IMR-90 (cell line): ENCODE results near the gene ALOX12. TPM values are rescaled to one million over a fixed set of nuclear protein-coding genes. Genes with fewer than 3 reads are reported as not detected.

Source experiments
- ATAC-seq: fragments of 200-7000 bp; cut with Tn5 transposase; 2 replicates; pipeline ENCODE4 v1.9.1; 2020; ENCODE audit warnings: low read depth, mild to moderate bottlenecking, moderate library complexity
- BruUV-seq: library from RNA; stranded (reverse); fragments of 400-500 nt; replicated peaks from 2 replicates; lab custom pipeline; 2021; lab: Mats Ljungman, UMichigan
- CTCF ChIA-PET: fragments of 300-600 bp; formaldehyde crosslinking; extraction: SDS; loops from one replicate; lab custom pipeline; 2021; ENCODE audit warnings: antibody characterized with exemption; lab: Yijun Ruan, JAX
- POLR2A ChIA-PET: fragments of 300-600 bp; sonication (Branson Sonifier 250); formaldehyde crosslinking; loops from one replicate; lab custom pipeline; 2022; ENCODE audit warnings: antibody characterized with exemption; ENCODE audit not compliant: unreplicated experiment; lab: Charles Lee
- DNase-seq: peaks from one replicate; pipeline ENCODE4 v3.0.0; 2013
- H2AFZ ChIP-seq: replicated peaks from 2 replicates; pipeline ENCODE3; 2013; ENCODE audit warnings: low read length, mild to moderate bottlenecking; ENCODE audit not compliant: poor library complexity
- H2AK5ac ChIP-seq: 2 replicates; pipeline ENCODE4 v1.6.1; 2013; ENCODE audit warnings: low read depth, low read length, inconsistent platforms
- H2AK9ac ChIP-seq: replicated peaks from 2 replicates; pipeline ENCODE3; 2013; ENCODE audit warnings: mild to moderate bottlenecking, low read depth, low read length, moderate library complexity; ENCODE audit not compliant: poor library complexity
- H2BK120ac ChIP-seq: 2 replicates; pipeline ENCODE4 v1.6.1; 2013; ENCODE audit warnings: low read depth, low read length, inconsistent platforms
- H2BK15ac ChIP-seq: 3 replicates; pipeline ENCODE4 v1.6.1; 2013; ENCODE audit warnings: low read depth, low read length, inconsistent platforms
- H2BK20ac ChIP-seq: 2 replicates; pipeline ENCODE4 v1.6.1; 2013; ENCODE audit warnings: low read depth, mild to moderate bottlenecking, inconsistent platforms, low read length, moderate library complexity
- H2BK5ac ChIP-seq: 2 replicates; pipeline ENCODE4 v1.6.1; 2013; ENCODE audit warnings: mild to moderate bottlenecking, low read depth, low read length, inconsistent platforms; ENCODE audit not compliant: poor library complexity, severe bottlenecking
- H3K14ac ChIP-seq: replicated peaks from 2 replicates; pipeline ENCODE4 v1.6.1; 2013; ENCODE audit warnings: low read depth, low read length, inconsistent platforms
- H3K18ac ChIP-seq: 2 replicates; pipeline ENCODE4 v1.6.1; 2013; ENCODE audit warnings: low read depth, low read length, control low read depth
- H3K23ac ChIP-seq: 2 replicates; pipeline ENCODE4 v1.6.1; 2013; ENCODE audit warnings: low read depth, low read length, inconsistent platforms
- H3K27ac ChIP-seq: 2 replicates; pipeline ENCODE4 v1.5.1; 2013; ENCODE audit warnings: mild to moderate bottlenecking, control low read depth, low read length; ENCODE audit not compliant: insufficient read depth
- H3K27me3 ChIP-seq: 2 replicates; pipeline ENCODE4 v1.6.1; 2013; ENCODE audit warnings: low read length; ENCODE audit not compliant: control insufficient read depth, insufficient read depth
- H3K36me3 ChIP-seq: 2 replicates; pipeline ENCODE4 v1.6.1; 2013; ENCODE audit warnings: low read length, mixed read lengths; ENCODE audit not compliant: control insufficient read depth, insufficient read depth
- H3K4ac ChIP-seq: 2 replicates; pipeline ENCODE4 v1.6.1; 2013; ENCODE audit warnings: low read depth, low read length, inconsistent platforms
- H3K4me1 ChIP-seq: 2 replicates; pipeline ENCODE4 v1.6.1; 2013; ENCODE audit warnings: low read length, mixed read lengths; ENCODE audit not compliant: control insufficient read depth, insufficient read depth
- H3K4me2 ChIP-seq: 2 replicates; pipeline ENCODE4 v1.6.1; 2013; ENCODE audit warnings: low read depth, mild to moderate bottlenecking, control low read depth, low read length, moderate library complexity
- H3K4me3 ChIP-seq: 2 replicates; pipeline ENCODE4 v1.5.1; 2013; ENCODE audit warnings: low read depth, mild to moderate bottlenecking, control low read depth, low read length, moderate library complexity; ENCODE audit not compliant: insufficient read depth
- H3K56ac ChIP-seq: 2 replicates; pipeline ENCODE4 v1.6.1; 2013; ENCODE audit warnings: low read length, inconsistent platforms; ENCODE audit not compliant: insufficient read depth; ENCODE audit errors: extremely low read depth
- H3K79me1 ChIP-seq, 2 experiments: 2 replicates each; pipeline ENCODE4 v1.6.1; 2013; ENCODE audit warnings: low read length in 2 of 2, inconsistent platforms in 1 of 2, low read depth in 1 of 2
- H3K9ac ChIP-seq: 2 replicates; pipeline ENCODE4 v1.6.1; 2013; ENCODE audit warnings: low read depth, low read length, control low read depth
- H3K9me1 ChIP-seq: 2 replicates; pipeline ENCODE4 v1.6.1; 2013; ENCODE audit warnings: low read length, inconsistent platforms; ENCODE audit not compliant: insufficient read depth
- H3K9me3 ChIP-seq: 2 replicates; pipeline ENCODE4 v1.6.1; 2013; ENCODE audit warnings: low read length; ENCODE audit not compliant: control insufficient read depth, insufficient read depth
- H4K20me1 ChIP-seq: 2 replicates; pipeline ENCODE4 v1.6.1; 2013; ENCODE audit warnings: low read length, inconsistent platforms; ENCODE audit not compliant: insufficient read depth
- H4K5ac ChIP-seq: 2 replicates; pipeline ENCODE4 v1.6.1; 2013; ENCODE audit warnings: mild to moderate bottlenecking, low read depth, low read length, control low read depth
- H4K8ac ChIP-seq, 2 experiments: 2 replicates each; pipeline ENCODE4 v1.6.1; 2013; ENCODE audit warnings: low read depth in 2 of 2, low read length in 2 of 2, control low read depth in 1 of 2, inconsistent platforms in 1 of 2
- H4K91ac ChIP-seq: 2 replicates; pipeline ENCODE4 v1.6.1; 2013; ENCODE audit warnings: low read depth, low read length, inconsistent platforms; ENCODE audit not compliant: insufficient read depth
- BHLHE40 ChIP-seq: fragments of 150-350 bp; IDR thresholded peaks from 2 replicates; pipeline ENCODE4 v1.6.1; 2016; ENCODE audit warnings: mild to moderate bottlenecking, low read depth, low read length
- CEBPB ChIP-seq: IDR thresholded peaks from 2 replicates; pipeline ENCODE4 v1.6.1; 2012; ENCODE audit warnings: low read depth, low read length, improper control_type of control experiment
- CHD1 ChIP-seq: IDR thresholded peaks from 2 replicates; pipeline ENCODE4 v1.6.1; 2012; ENCODE audit warnings: low read depth, low read length, improper control_type of control experiment
- FOS ChIP-seq: fragments of 150-350 bp; IDR thresholded peaks from 2 replicates; pipeline ENCODE4 v1.6.1; 2016; ENCODE audit warnings: low read depth, low read length
- MAFK ChIP-seq: IDR thresholded peaks from 2 replicates; pipeline ENCODE4 v1.6.1; 2012; ENCODE audit warnings: low read depth, low read length, improper control_type of control experiment
- MAZ ChIP-seq: IDR thresholded peaks from 2 replicates; pipeline ENCODE4 v1.6.1; 2012; ENCODE audit warnings: low read depth, mild to moderate bottlenecking, low read length, improper control_type of control experiment, moderate library complexity, borderline replicate concordance
- MXI1 ChIP-seq: IDR thresholded peaks from 2 replicates; pipeline ENCODE4 v1.6.1; 2012; ENCODE audit warnings: low read depth, mild to moderate bottlenecking, low read length, moderate library complexity, borderline replicate concordance
- NFE2L2 ChIP-seq: fragments of 150-350 bp; IDR thresholded peaks from 2 replicates; pipeline ENCODE4 v1.6.1; 2016; ENCODE audit warnings: low read depth, mild to moderate bottlenecking, low read length
- POLR2A ChIP-seq: IDR thresholded peaks from 2 replicates; pipeline ENCODE4 v1.6.1; 2012; ENCODE audit warnings: mild to moderate bottlenecking, low read depth, low read length
- RAD21 ChIP-seq: IDR thresholded peaks from 2 replicates; pipeline ENCODE4 v1.6.1; 2012; ENCODE audit warnings: low read length, improper control_type of control experiment
- RCOR1 ChIP-seq: IDR thresholded peaks from 2 replicates; pipeline ENCODE4 v1.6.1; 2012; ENCODE audit warnings: mild to moderate bottlenecking, low read length, improper control_type of control experiment; ENCODE audit not compliant: insufficient replicate concordance
- RFX5 ChIP-seq: IDR thresholded peaks from 2 replicates; pipeline ENCODE4 v1.8.0; 2012; ENCODE audit warnings: low read depth, mild to moderate bottlenecking, low read length, moderate library complexity
- SMC3 ChIP-seq: fragments of 150-350 bp; IDR thresholded peaks from 2 replicates; pipeline ENCODE4 v1.6.1; 2016; ENCODE audit warnings: low read depth, mild to moderate bottlenecking, antibody characterized with exemption, low read length, moderate library complexity
- WGBS, 2 experiments: methylation state at CpG; one replicate each; pipeline versions ENCODE4 v1.1.5 to v1.1.7; 2013; ENCODE audit warnings: missing lambda C conversion rate in 2 of 2; ENCODE audit not compliant: insufficient read length in 1 of 2; ENCODE audit errors: extremely low coverage in 2 of 2; 5-methylcytosine and 5-hydroxymethylcytosine counted together
- dilution Hi-C: fragments of 300-500 bp; cut with HindIII; formaldehyde crosslinking; loops from one replicate; pipeline ENCODE4 v1.14.3; 2018; ENCODE audit warnings: low sequenced_read_pairs; ENCODE audit not compliant: unreplicated experiment
- in situ Hi-C: fragments of 300-500 bp; cut with MboI; formaldehyde crosslinking; loops from 3 replicates; pipeline ENCODE4 v1.14.3; 2019; ENCODE audit warnings: low sequenced_read_pairs, inconsistent platforms, mixed read lengths
- intact Hi-C: fragments of 100-400 bp; cut with micrococcal nuclease; formaldehyde crosslinking; loops from 2 replicates; pipeline ENCODE4 v1.10.0; 2022
- polyA plus RNA-seq, 3 experiments: library from polyadenylated mRNA; depleted of rRNA; stranded (reverse); fragments of >200 nt; gene quantifications; 2 replicates each; pipeline ENCODE4 v1.2.3, GENCODE V29; 2012; ENCODE audit warnings: low replicate concordance in 1 of 3
- total RNA-seq: library from RNA; depleted of rRNA; stranded (reverse); fragments of >200 nt; gene quantifications from 2 replicates; pipeline ENCODE4 v1.2.3, GENCODE V29; 2012
- TF ChIP-seq, protein P1 (sequence below): fragments of 150-350 bp; IDR thresholded peaks from 2 replicates; pipeline ENCODE4 v1.6.1; 2016; ENCODE audit warnings: low read depth, mild to moderate bottlenecking, low read length, moderate library complexity, borderline replicate concordance
- TF ChIP-seq, protein P2 (sequence below): fragments of 150-350 bp; IDR thresholded peaks from 2 replicates; pipeline ENCODE4 v1.6.1; 2017; ENCODE audit warnings: mild to moderate bottlenecking, antibody characterized with exemption, low read length, low read depth

ALOX12 gene
- total and polyA plus RNA-seq, 2 of the 4 experiments (the other 2 are of a cell fraction) = 0.03 TPM; not detected in 1

DNA sequence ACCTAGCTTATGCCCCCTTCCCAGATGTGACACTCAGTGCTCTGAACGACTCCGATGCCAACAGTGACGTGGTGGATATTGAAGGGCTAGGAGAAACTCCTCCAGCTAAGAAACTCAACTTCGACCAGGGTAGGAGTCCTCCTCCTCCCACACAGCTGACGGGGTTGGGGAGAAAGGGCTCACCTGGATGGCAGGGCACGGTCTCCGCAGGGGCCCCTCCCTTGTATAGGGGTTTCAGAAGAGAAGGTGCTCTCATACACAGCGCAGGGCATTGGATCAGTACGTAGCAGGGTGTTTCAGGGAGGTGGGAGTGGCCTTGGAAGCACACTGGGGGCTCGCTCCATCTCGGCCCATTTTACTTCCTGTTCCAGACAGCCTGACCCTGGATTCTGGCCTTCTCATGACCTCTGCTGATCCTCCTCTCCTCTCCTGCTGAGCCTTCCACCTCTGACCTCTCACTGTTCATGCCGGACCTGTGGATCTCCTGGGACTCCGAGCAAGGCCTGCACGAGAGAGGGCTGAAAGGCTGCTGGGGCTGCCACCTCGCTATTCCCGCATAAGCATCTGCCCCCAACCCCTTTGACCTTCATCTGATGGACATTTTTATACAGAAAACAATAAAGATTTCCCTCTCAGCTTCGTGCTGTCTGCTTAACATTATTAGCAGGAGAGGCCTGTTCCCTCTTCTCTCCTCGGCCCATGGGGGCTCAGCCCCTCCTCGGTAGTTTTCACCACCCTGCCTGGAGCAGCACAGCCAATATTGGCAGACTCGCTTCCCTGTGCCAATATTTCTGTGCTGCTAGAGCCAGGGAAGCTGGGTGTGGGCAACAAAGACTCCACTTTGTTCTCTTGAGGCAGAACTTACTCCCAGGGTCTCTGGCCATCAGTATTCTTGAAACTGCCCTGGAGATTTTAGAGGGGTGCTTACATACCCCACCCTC lies 21.3 kb downstream of the ALOX12 start:
- Histone ChIP-seq H2AK9ac (no peak overlapping the region), H3K4me1 (peaks cover 8% of the 10 kb centered on the region; the same call in 1 of the 2 replicates), H2BK5ac (no peak overlapping the region), H3K27me3 (no peaks in the 10 kb centered on the region), H3K4ac (no peak overlapping the region; the same call in 1 of the 2 replicates), H3K14ac (no peak overlapping the region), H3K9ac (no peak overlapping the region), H3K56ac (no peak overlapping the region), H4K91ac (no peak overlapping the region), H3K18ac (no peak overlapping the region), H3K36me3 (0 out of 2 replicates have a peak, but pooled peaks cover 2% of the 10 kb centered on the region), H2BK15ac (no peak overlapping the region), H2BK120ac (no peak overlapping the region), H3K23ac (no peak overlapping the region), H2AFZ (no peak overlapping the region), H3K9me1 (no peaks in the 10 kb centered on the region; the same call in 1 of the 2 replicates), H3K4me2 (no peak overlapping the region), H2BK20ac (no peak overlapping the region), H4K20me1 (no peaks in the 10 kb centered on the region), H4K5ac (no peak overlapping the region), H3K27ac (no peak overlapping the region), H2AK5ac (no peak overlapping the region), H3K4me3 (no peak overlapping the region), H3K9me3 (no peaks in the 10 kb centered on the region), H4K8ac (no peak overlapping the region), H3K79me1 (peaks cover 9 to 33% of the 10 kb centered on the region in 2 experiments; a peak in 3 of 4 replicates)
- dilution Hi-C loops = no loop called here
- ChIA-PET CTCF (no interaction called here), POLR2A (no interaction called here)
- 80% methylated on average over 1 of the region's 20 CpGs; no CpG with 5 or more reads in 1 of the 2 experiments for WGBS, 2 experiments
- no TSS peak for BruUV-seq
- intact Hi-C loops = no loop called here
- ATAC-seq (no peak), DNase-seq (no peak)
- in situ Hi-C loops = loop anchor here (10.0 kb wide), 1 partner anchor 352 kb away; no protein-coding TSS in a partner anchor
- TF ChIP-seq MXI1 = no peak
- TF ChIP-seq, protein P1, sequence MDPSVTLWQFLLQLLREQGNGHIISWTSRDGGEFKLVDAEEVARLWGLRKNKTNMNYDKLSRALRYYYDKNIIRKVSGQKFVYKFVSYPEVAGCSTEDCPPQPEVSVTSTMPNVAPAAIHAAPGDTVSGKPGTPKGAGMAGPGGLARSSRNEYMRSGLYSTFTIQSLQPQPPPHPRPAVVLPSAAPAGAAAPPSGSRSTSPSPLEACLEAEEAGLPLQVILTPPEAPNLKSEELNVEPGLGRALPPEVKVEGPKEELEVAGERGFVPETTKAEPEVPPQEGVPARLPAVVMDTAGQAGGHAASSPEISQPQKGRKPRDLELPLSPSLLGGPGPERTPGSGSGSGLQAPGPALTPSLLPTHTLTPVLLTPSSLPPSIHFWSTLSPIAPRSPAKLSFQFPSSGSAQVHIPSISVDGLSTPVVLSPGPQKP = no peak
- TF ChIP-seq SMC3 = no peak
- no peak for TF ChIP-seq MAFK
- TF ChIP-seq, protein P2, sequence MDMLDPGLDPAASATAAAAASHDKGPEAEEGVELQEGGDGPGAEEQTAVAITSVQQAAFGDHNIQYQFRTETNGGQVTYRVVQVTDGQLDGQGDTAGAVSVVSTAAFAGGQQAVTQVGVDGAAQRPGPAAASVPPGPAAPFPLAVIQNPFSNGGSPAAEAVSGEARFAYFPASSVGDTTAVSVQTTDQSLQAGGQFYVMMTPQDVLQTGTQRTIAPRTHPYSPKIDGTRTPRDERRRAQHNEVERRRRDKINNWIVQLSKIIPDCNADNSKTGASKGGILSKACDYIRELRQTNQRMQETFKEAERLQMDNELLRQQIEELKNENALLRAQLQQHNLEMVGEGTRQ = no peak
- no peak for TF ChIP-seq RFX5
- TF ChIP-seq POLR2A = no peak
- TF ChIP-seq MAZ = no peak
- TF ChIP-seq BHLHE40 = no peak
- no peak for TF ChIP-seq RCOR1
- no peak for TF ChIP-seq RAD21
- TF ChIP-seq FOS = no peak
- no peak for TF ChIP-seq NFE2L2
- TF ChIP-seq CEBPB = no peak
- TF ChIP-seq CHD1 = no peak
